GM23248 (cell line): ENCODE results near the gene SDHB. TPM values are rescaled to one million over a fixed set of nuclear protein-coding genes. Genes with fewer than 3 reads are reported as not detected.
A peak's percentile ranks its signal among the peaks of the same experiment; 100 is the strongest.

Source experiments
- DNase-seq: peaks from one replicate; pipeline ENCODE4 v3.0.0-alpha.2; 2015
- H2AFZ ChIP-seq: fragments of 200-600 bp; sonication (generic); 2 replicates; pipeline ENCODE4 v1.6.1; 2016; ENCODE audit warnings: antibody characterized with exemption
- H3F3A ChIP-seq: fragments of 200-600 bp; sonication (generic); 2 replicates; pipeline ENCODE4 v1.6.1; 2016; ENCODE audit warnings: mild to moderate bottlenecking, antibody characterized with exemption, mixed run types; ENCODE audit not compliant: insufficient read depth
- H3K27ac ChIP-seq: fragments of 200-600 bp; sonication (generic); 2 replicates; pipeline ENCODE4 v1.5.1; 2016; ENCODE audit warnings: mild to moderate bottlenecking
- H3K27me3 ChIP-seq: fragments of 200-600 bp; sonication (generic); replicated peaks from 2 replicates; pipeline ENCODE4 v1.6.1; 2016; ENCODE audit warnings: mild to moderate bottlenecking; ENCODE audit not compliant: insufficient read depth
- H3K36me3 ChIP-seq: fragments of 200-600 bp; sonication (generic); 2 replicates; pipeline ENCODE4 v1.6.1; 2016; ENCODE audit warnings: low read depth, mild to moderate bottlenecking
- H3K4me1 ChIP-seq: fragments of 200-600 bp; sonication (generic); 2 replicates; pipeline ENCODE4 v1.6.1; 2016; ENCODE audit warnings: mild to moderate bottlenecking; ENCODE audit not compliant: insufficient read depth
- H3K4me2 ChIP-seq: fragments of 200-600 bp; sonication (generic); one replicate; pipeline ENCODE4 v1.6.1; 2016; ENCODE audit warnings: mild to moderate bottlenecking; ENCODE audit not compliant: unreplicated experiment
- H3K4me3 ChIP-seq: fragments of 200-600 bp; sonication (generic); 2 replicates; pipeline ENCODE4 v1.5.1; 2016; ENCODE audit warnings: mild to moderate bottlenecking
- H3K79me2 ChIP-seq: fragments of 200-600 bp; sonication (generic); 2 replicates; pipeline ENCODE4 v1.6.1; 2016; ENCODE audit warnings: mild to moderate bottlenecking; ENCODE audit not compliant: insufficient read depth
- H3K9ac ChIP-seq: fragments of 200-600 bp; sonication (generic); 2 replicates; pipeline ENCODE4 v1.6.1; 2016; ENCODE audit warnings: mild to moderate bottlenecking
- H3K9me2 ChIP-seq: fragments of 200-600 bp; sonication (generic); 2 replicates; pipeline ENCODE4 v1.6.1; 2016; ENCODE audit warnings: mixed run types, mild to moderate bottlenecking, moderate library complexity; ENCODE audit not compliant: insufficient read depth
- H3K9me3 ChIP-seq: fragments of 200-600 bp; sonication (generic); one replicate; pipeline ENCODE4 v1.6.1; 2017; ENCODE audit warnings: low read depth
- H4K20me1 ChIP-seq: fragments of 200-600 bp; sonication (generic); 2 replicates; pipeline ENCODE4 v1.6.0; 2016; ENCODE audit not compliant: insufficient read depth
- EZH2 ChIP-seq: fragments of 200-600 bp; sonication (generic); IDR thresholded peaks from 2 replicates; pipeline ENCODE4 v1.6.1; 2018; ENCODE audit warnings: antibody characterized with exemption, mild to moderate bottlenecking; ENCODE audit not compliant: insufficient read depth, poor library complexity, severe bottlenecking
- EZH2phosphoT487 ChIP-seq: fragments of 200-600 bp; sonication (generic); IDR thresholded peaks from 2 replicates; pipeline ENCODE4 v1.6.1; 2018; ENCODE audit warnings: antibody characterized with exemption, moderate library complexity, mild to moderate bottlenecking, low read depth; ENCODE audit not compliant: insufficient read depth
- WGBS, 2 experiments: methylation state at CpG; one replicate each; pipeline ENCODE4 v1.1.6; 2015 to 2017; ENCODE audit warnings: low lambda C conversion rate in 2 of 2, low coverage in 1 of 2; ENCODE audit errors: missing lambda C conversion rate in 2 of 2; 5-methylcytosine and 5-hydroxymethylcytosine counted together
- in situ Hi-C: fragments of 300-500 bp; cut with MboI; formaldehyde crosslinking; loops from 2 replicates; pipeline ENCODE4 v1.15.0; 2020
- polyA plus RNA-seq: library from polyadenylated mRNA; unstranded; fragments of >200 nt; fragmentation: Nextera tagmentation; extraction: Ambion mirVana; gene quantifications from 2 replicates; pipeline ENCODE4 v1.2.1, GENCODE V29; 2016
- total RNA-seq: library from RNA; depleted of rRNA; stranded (reverse); fragments of >200 nt; shearing (Covaris generic); gene quantifications from 2 replicates; pipeline ENCODE4 v1.2.3, GENCODE V29; 2014

The SDHB gene
- total and polyA plus RNA-seq, 2 experiments from 2014 or later = 84.1 to 124 TPM

- peak overlapping the region; percentile 88 for H3K4me3 ChIP-seq
- H3K27me3 ChIP-seq = no peaks in the 10 kb centered on the region
- 3 to 7% methylated on average over 19 to 20 of the region's 20 CpGs for WGBS, 2 experiments
- no peaks in the 10 kb centered on the region for H3K9me3 ChIP-seq
- TF ChIP-seq EZH2phosphoT487 (no peak), EZH2 (no peak)
- H4K20me1 ChIP-seq = no peaks in the 10 kb centered on the region
- H3F3A ChIP-seq = peaks cover 22% of the 10 kb centered on the region
- peak overlapping the region; percentile 98 for H3K27ac ChIP-seq
- H3K79me2 ChIP-seq = peaks cover 45% of the 10 kb centered on the region
- in situ Hi-C loops = no loop called here
- H3K4me1 ChIP-seq = peaks cover 23% of the 10 kb centered on the region
- peak overlapping the region; percentile 95 for H3K9ac ChIP-seq
- peak overlapping the region; percentile 93 for H3K4me2 ChIP-seq
- H3K9me2 ChIP-seq = no peaks in the 10 kb centered on the region
- peak; percentile 96 for DNase-seq
- H2AFZ ChIP-seq = no peak overlapping the region
- H3K36me3 ChIP-seq = no peaks in the 10 kb centered on the region
Measured at GRCh38 chr1:16978567-16979474, 75.0 kb downstream of the SDHB start.

GRCh38 chr1:16978139-16978538 lies 75.7 kb downstream of the SDHB start:
- Histone ChIP-seq H3K27ac (peak overlapping the region; percentile 98), H3K9ac (peak overlapping the region; percentile 95), H3K4me3 (peak overlapping the region; percentile 88), H3F3A (peaks cover 21% of the 10 kb centered on the region), H3K79me2 (peaks cover 45% of the 10 kb centered on the region), H3K27me3 (no peaks in the 10 kb centered on the region), H2AFZ (no peak overlapping the region), H3K9me2 (no peaks in the 10 kb centered on the region), H3K36me3 (no peaks in the 10 kb centered on the region), H4K20me1 (no peaks in the 10 kb centered on the region), H3K4me2 (peak overlapping the region; percentile 93), H3K9me3 (no peaks in the 10 kb centered on the region), H3K4me1 (peaks cover 23% of the 10 kb centered on the region)
- TF ChIP-seq EZH2 = no peak
- TF ChIP-seq EZH2phosphoT487 = no peak
- no peak for DNase-seq
- in situ Hi-C loops = no loop called here
- WGBS, 2 experiments = 93 to 100% methylated on average over 3 to 4 of the region's 4 CpGs

GRCh38 chr1:16977377-16977776 lies 76.5 kb downstream of the SDHB start:
- Histone ChIP-seq H3F3A (peaks cover 16% of the 10 kb centered on the region), H4K20me1 (no peaks in the 10 kb centered on the region), H3K9me2 (no peaks in the 10 kb centered on the region), H3K79me2 (peaks cover 45% of the 10 kb centered on the region), H3K4me1 (peaks cover 23% of the 10 kb centered on the region), H3K4me2 (no peak overlapping the region), H3K9ac (no peak overlapping the region), H3K36me3 (no peaks in the 10 kb centered on the region), H3K27me3 (no peaks in the 10 kb centered on the region), H3K27ac (no peak overlapping the region), H3K4me3 (no peak overlapping the region), H2AFZ (no peak overlapping the region), H3K9me3 (no peaks in the 10 kb centered on the region)
- no peak for DNase-seq
- TF ChIP-seq EZH2 (no peak), EZH2phosphoT487 (no peak)
- in situ Hi-C loops = no loop called here
- 80 to 81% methylated on average over 5 of the region's 5 CpGs for WGBS, 2 experiments

- no peak for DNase-seq
- H3K27me3 ChIP-seq = no peaks in the 10 kb centered on the region
- H3K36me3 ChIP-seq = no peaks in the 10 kb centered on the region
- no peaks in the 10 kb centered on the region for H3K9me2 ChIP-seq
- H4K20me1 ChIP-seq = no peaks in the 10 kb centered on the region
- no peak overlapping the region for H3K27ac ChIP-seq
- H3K4me2 ChIP-seq = no peak overlapping the region
- no peaks in the 10 kb centered on the region for H3K9me3 ChIP-seq
- peaks cover 45% of the 10 kb centered on the region for H3K79me2 ChIP-seq
- no peak overlapping the region for H3K9ac ChIP-seq
- H2AFZ ChIP-seq = no peak overlapping the region
- H3K4me3 ChIP-seq = no peak overlapping the region
- peaks cover 11% of the 10 kb centered on the region for H3F3A ChIP-seq
- in situ Hi-C loops = no loop called here
- WGBS, 2 experiments = 79 to 81% methylated on average over 15 to 16 of the region's 16 CpGs
- H3K4me1 ChIP-seq = peaks cover 19% of the 10 kb centered on the region
- TF ChIP-seq EZH2phosphoT487 (no peak), EZH2 (no peak)
Measured at GRCh38 chr1:16976966-16977365, 76.9 kb downstream of the SDHB start.
